Stimulated activated CD8-positive, alpha-beta memory T cell treated with anti-CD3 and anti-CD28 coated beads, Interleukin-12 subunit alpha, Interleukin-12 subunit beta, amount 100 ng/mL, for 24 hours (primary cell): Measurements from ENCODE around the gene DPP6.

Experiments used
- DNase-seq: peaks from one replicate; pipeline ENCODE4 v3.0.0-alpha.2; 2020; ENCODE audit errors: extremely low read depth

The DPP6 gene

DNA sequence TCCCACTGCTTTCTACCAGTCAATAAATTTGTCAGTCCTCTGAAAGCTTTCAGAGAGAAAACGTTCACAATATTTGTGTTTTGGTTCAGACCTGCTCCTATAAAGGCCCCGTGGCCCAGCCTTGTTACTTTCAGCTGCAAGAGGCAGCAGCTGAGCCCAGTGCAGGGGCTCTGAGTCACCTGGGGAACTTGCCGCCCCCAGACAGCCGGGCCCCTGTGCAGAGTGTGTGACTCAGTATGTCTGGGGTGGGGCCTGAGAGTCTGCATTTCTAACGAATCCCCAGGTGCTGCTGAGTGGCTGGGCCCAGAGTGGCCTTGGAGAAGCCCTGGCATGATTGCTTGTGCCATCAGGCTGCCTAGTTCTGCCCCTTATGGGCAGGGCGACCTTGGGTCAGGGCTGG lies 647.2 kb downstream of the DPP6 start:
- DNase-seq: no peak

DNA sequence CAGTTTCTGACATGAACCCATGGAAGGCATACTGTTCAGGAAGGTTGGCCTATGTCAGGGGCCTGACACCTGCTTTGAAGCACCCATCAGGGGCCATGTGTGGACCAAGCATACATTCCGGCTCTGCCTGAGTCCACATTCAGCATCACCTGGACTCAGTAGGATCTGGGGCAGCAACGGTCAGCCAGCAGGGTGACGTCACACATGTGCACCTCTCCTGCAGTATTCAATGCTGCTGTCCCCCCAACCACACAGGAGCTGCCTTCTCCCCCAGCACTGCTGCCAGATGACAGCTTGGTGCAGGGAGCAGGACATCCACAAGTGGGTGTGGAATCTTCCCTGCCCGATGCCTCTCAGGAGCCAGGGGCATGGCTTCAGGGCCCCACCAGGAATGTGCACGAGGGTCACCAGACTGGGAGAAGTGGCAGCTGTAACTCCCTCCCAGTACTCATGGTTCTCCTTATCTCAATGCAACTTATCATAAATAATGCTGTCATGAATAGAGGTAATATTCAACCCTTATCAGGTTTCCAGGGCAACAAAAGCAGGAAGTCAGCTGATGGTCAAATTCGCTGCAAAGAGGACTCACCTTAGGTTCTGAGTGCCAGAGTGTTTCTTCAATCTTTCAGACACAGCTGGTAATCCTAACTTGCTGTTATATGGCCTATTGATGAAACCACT lies 657.8 kb downstream of the DPP6 start:
- no peak for DNase-seq

DNA sequence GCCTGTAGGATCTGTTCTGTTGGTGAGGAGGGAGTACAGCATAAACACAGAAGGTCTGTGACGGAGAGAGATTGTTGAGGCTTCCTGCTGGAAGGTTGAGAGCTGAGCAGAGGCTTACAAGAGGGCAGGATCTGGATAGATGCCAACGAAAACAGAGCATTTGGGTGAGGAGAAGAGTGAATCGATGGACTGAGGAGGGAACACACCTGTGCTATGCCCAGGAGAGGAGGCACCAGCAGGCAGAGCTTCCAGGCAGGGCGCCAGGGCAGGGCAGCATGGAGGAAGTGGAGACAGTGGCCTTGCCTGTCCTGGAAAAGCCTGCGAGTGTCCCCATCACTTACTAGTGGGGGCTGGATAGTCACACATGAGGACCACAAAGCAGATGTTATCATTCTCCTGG lies 667.8 kb downstream of the DPP6 start:
- DNase-seq: no peak

- DNase-seq: no peak
These were observed 668.9 kb downstream of the DPP6 start for GRCh38 chr7:154721086-154721485.

- no peak for DNase-seq
These were observed 674.2 kb downstream of the DPP6 start for GRCh38 chr7:154726368-154726767.

DNA sequence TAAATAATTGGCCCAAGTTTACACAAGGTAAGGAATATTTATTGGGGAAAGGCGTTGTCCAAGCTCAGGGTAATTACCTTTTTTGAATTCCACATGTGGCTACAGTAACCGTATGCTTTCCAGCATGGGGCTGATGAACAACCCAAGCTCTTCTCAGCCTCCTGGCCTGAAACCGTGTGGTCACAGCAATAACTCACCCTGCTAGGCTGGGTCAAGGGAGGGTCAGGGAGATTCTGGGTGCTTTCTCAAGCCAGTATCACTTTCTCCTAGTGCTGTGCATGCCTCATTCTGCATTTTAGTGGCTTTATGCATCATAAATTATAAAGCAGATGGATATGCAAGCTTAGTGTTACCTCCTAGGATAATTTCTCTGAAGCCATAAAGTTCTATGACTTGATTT lies 676.9 kb downstream of the DPP6 start:
- no peak for DNase-seq

DNA sequence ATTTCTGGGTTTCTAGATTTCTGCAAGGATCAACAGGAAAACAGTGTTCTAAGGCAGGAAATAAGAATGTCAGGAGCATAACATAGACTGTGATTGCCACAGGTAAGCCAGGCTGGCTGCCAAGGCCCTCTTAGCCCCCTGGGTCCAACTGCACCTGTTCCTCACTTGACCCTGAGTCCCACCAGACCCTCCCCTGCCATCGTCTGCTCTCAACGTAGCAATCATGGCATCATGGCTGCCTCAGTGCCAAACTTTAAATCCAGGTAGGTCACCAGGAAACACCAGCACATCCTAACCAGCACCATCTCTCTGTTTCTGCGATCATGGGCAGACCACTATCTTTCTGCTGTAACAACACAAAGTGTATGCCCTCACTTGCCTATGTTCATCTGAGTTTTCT lies 683.6 kb downstream of the DPP6 start:
- no peak for DNase-seq

GRCh38 chr7:154736389-154736788 lies 684.2 kb downstream of the DPP6 start:
- no peak for DNase-seq

DNA sequence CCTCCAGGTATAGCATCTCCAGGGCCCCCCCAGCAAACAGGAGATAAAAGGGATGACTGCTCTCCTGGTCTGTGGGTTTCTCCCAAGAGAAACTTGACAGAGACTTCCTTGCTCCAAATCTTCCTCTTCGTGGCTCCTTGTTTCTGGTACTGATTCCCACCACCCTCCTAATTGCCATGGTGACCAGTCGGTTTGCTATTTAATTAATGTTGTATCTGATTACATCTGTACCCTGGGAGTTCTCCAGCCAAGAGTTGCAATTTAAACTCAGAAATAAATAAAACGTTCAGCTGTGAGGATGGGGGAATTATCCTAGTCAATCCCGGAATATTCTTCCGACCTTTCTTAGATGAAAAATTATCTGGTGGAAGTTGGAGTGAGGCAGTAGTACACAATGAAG lies 686.0 kb downstream of the DPP6 start:
- no peak for DNase-seq

DNA sequence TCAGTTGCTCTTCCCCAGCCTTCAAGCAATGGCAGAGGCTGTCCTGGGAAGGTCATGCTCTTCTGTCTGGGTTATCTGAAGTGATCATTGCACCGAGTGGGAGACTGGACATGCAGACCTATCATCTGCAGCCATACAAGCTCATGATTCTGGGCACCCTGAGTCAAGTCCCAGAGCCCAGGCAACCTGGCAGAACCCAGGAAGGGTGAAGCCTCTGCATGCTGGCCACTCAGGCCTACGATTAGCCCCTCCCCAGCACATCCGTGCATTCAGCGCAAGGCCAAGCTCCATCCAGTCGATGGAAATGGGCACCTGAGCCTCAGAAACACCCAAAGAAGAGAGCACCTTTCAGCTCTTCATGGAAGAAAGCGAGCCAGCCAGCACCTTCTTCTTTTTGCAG lies 688.9 kb downstream of the DPP6 start:
- no peak for DNase-seq

DNA sequence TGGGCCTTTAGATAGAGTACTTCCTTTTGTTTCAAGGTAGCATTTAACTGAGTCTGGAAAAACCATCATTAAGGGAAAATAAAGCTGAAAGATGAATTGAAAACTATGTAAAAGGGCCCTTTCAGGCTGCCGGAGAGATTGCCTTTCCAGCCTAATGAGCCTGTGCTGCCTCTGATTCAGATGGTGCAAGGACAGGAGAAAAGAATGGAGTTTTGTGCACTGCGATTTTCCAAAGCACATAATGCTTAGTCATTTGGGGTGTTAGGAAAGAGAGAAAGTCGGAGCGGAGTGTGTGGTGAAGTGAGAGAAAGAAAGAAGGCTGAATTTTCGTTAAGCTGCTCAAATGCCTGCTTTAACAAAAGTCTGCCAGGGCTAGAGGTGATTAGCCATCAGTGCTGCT lies 691.0 kb downstream of the DPP6 start:
- no peak for DNase-seq

- DNase-seq: no peak
These were observed 692.2 kb downstream of the DPP6 start for GRCh38 chr7:154744256-154744860.

DNA sequence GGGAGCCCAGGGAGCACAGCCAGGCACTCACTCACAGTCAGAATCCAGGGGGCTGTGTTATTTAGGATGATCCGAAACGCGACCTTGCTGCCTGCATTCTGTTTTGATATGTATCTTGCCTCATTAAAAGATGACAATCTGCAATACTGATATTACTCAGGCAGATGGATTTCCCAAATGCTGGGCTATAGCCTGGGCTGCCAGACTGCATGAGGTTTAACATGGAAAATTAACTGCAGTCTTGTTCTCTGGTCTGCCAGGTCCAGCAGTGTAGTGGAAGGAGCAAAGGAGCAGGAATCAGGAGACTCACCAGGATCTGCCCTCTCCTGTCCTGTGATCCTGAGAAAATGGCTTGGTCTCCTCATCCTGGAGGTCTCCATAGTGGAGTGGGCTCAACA lies 692.7 kb downstream of the DPP6 start:
- DNase-seq: no peak

DNA sequence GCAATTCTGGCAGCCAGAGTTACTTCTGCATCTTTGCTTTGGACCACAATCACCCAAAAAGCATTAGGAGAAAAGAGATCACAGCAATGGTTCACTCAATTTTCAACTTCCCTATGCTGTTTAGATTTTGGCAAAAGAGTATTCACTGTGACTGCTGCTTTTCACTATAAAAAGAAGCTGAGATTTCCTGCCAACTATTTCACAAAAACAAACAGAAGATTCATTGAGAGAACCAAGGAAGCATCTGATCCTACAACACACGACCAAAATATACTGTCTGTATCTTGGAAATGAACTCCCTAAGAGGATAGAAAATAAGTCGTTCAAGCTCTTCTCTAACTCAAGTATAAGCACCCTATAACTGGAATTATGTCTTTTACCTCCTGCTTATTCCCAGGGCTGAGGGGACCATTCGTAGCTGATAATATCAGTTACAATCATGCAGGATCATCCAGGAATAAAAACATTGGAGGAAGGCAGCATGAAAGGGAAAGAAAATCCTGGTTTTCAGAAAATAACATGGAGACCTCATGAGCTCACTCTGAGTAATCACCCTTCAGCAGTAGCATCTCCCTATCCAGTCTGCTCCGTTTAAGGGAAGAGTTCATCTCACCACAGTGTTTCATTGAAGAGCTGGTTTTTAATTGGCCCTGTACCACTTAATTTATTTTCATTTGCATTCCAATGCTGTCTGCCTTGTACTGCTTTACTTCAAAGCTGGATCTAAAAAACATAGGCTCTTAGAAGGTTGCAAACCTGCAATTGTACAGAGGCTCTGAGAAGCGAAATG lies 694.6 kb downstream of the DPP6 start:
- DNase-seq: no peak

DNA sequence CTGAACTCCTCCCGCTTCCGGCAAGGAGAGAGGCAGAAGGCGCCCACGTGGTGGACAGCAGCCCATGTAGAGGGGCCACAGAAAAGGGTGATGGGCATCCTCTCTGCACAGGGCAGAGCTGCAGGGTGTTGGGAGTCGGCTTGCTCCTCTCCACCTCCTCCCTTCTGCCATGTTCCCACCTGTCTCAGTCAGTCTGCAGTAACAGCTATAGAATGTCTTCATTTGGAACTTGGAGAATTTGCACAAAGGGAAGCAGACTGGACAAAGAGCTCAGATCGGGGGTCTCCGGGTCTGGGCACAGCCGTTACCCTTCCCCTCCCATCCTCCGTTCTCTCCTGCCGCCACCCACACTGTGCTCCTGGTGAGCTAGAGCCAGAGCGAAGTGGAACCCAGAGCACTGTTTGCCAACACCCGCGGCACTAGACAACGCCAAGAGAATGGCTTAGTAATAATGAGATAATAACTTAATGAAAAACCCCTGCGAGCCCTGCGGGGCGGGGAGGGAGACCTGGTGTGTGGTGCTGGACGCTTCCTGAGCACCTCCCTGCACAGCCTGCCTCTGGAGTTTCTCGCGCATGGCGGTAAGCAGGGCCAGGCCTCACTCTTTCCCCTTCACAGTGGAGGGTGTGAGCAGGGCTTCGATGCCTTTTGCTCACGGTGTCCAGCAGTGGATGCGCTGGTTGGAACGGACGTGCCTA lies 696.0 kb downstream of the DPP6 start:
- no peak for DNase-seq

GRCh38 chr7:154750353-154750801 lies 698.2 kb downstream of the DPP6 start:
- DNase-seq: no peak

GRCh38 chr7:154753226-154753625 lies 701.0 kb downstream of the DPP6 start:
- no peak for DNase-seq

DNA sequence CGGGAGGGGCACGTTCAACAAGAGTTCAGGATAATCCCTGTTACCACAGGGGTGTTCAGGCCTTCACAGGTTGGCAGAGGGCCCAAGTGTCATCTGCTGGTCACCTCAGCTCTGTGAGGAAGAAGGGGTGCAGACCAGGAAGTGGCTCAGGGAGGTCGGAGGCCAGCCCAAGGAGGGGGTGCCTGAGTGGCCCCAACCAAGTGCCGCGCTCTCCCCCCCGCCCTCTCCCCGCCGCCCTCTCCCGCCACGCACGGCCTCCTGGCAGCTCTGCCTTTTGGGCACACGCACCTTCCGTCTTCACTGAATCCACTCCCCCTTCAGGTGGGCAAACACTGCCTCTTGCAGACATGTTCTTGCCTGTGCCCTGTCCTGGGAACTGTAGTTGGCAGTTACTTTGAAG lies 705.6 kb downstream of the DPP6 start:
- DNase-seq: no peak

- no peak for DNase-seq
These were observed 707.8 kb downstream of the DPP6 start for GRCh38 chr7:154759989-154760388.

GRCh38 chr7:154765118-154765517 lies 712.9 kb downstream of the DPP6 start:
- DNase-seq: no peak

DNA sequence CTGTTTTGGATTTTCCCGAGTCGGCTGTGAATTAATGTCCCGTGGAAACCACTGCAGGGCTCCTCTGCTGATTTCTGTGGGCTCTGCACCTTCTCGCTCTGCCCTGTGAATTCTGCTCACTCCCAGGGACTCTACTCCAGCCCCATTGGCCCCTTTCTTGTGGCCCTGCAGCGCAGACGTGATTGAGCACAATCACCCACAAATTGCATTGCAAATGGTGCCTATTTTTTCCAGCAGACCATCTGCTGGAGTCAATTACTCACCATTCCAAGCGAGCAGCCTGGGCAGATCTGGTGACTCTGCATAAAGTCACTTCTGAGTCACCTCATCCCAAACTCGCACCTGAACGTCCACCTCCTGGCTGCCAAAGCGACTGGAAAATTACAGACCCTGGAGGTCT lies 714.9 kb downstream of the DPP6 start:
- DNase-seq: no peak

DNA sequence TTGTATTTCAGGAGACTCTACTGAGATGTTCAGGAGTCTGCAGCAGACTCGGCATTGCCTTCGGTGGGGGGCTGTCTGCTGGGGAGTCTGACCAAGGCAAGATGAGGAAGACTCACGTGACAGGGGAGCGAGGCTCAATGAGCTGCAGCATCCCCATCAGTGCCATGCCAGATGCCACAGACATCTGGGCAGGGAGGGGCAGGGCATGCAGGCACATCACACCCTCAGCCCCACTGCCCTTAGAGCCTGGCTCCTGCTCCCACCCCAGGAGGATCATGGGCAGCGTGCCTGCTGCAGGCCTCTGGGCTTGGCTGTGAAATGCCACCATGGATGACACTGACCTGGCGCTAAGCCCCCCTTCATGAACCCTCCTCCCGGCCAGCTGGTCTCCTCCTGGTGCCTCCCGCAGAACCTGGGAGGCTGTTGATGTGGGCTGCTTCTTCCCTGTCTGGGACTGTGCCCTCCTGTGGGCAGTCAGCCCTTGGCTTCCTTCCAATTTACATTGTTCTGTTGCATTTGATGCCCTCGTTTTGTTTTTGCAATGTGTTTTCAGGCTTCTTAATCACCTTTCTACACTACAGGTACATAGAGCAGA lies 715.7 kb downstream of the DPP6 start:
- DNase-seq: no peak
